ENCODE data around the gene BRSK2.
A peak's percentile ranks its signal among the peaks of the same experiment; 100 is the strongest.
"Not testable (repeated sequence)": the region's sequence is repeated elsewhere in the genome, so short reads cannot be mapped to it uniquely, and the experiment has no call there.

BRSK2 gene

DNA sequence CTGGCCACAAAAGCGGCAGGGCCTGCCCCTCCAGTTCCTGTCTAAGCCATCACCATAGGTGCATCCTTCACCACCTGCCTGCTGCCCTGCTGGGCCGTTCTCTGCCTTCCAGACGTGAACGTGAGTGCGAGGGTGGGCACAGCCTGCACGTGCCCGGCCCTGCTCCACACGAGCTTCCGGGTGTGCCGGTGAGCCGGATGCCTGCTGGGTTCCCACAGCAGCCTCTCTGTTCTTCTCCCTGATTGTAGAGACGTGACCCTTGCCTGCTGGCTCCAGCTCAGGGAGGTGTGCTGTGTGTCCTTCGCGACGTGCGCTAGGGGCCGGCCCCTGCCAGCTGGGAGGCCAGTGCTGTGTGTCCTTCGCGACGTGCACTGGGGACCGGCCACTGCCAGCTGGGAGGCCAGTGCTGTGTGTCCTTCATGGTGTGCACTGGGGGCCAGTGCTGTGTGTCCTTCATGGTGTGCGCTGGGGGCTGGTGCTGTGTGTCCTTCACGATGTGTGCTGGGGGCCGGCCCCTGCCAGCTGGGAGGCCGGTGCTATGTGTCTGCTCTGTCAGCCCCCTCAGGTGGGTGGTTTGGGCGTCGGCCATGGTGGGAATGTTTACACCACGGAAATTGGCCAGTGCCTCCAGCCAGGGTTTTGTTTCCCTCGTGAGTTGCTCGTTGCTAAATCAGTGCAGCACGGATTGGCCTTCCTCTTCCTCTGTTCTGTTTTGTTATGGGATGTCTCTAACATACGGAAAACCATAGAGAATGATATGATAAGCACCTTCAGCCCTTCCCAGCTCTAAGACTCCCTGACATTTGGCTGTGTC is 35.4 kb upstream of the BRSK2 start:
- DNase-seq (ENCODE audit: low read depth, low spot score), result no peak

DNA sequence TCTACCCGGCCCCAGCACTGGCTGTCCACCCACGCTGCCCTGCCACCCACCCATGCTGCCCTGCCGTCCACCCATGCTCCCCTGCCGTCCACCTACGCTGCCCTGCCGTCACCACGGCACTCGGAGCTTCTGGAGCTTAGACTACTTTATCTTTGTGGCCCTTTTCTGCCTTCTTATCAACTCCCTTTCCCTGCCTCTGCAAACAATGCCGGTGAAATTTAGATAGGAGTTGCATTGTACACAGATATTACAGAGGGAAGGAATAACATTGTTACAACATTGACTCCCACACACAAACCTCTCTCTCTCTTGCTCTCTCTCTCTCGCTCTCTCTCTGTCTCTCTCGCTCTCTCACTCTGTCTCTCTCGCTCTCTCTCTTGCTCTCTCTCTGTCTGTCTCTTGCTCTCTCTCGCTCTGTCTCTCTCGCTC is 33.7 kb upstream of the BRSK2 start:
- no peak for DNase-seq (ENCODE audit: low read depth, low spot score)

DNA sequence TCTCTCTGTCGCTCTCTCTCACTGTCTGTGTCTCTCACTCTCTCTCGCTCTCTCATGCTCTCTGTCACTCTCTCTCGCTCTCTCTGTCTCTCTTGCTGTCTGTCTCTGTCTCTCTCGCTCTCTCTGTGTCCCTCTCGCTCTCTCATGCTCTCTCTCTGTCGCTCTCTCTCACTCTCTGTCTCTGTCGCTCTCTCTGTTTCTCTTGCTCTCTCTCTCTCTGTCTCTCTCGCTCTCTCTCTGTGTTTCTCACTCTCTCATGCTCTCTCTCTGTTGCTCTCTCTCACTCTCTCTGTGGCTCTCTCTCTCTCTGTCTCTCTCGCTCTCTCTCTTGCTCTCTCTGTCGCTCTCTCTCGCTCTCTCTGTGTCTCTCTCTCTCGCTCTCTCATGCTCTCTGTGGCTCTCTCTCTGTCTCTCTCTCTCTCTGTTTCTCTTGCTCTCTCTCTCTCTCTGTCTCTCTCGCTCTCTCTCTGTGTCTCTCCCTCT is 33.2 kb upstream of the BRSK2 start:
- DNase-seq (ENCODE audit: low read depth, low spot score), result no peak

DNA sequence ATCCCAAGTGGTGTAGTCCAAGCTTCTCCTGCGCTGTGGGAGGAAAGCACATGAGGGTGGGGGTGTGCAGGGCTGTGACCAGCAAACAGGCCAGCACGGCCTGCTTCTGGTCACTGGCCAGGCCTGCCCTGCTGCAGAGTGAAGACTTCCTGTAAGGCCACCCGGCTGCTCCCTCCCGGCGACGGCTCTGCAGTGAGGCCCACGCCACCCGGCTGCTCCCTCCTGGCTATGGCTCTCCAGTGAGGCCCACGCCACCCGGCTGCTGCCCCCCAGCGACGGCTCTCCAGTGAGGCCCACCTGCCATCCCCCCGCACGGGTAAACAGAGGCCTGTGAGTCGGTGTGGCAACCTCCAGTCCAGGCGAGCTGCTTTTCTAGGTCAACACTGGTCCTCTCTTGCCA is 31.4 kb upstream of the BRSK2 start:
- no peak for DNase-seq (ENCODE audit: low read depth, low spot score)

DNA sequence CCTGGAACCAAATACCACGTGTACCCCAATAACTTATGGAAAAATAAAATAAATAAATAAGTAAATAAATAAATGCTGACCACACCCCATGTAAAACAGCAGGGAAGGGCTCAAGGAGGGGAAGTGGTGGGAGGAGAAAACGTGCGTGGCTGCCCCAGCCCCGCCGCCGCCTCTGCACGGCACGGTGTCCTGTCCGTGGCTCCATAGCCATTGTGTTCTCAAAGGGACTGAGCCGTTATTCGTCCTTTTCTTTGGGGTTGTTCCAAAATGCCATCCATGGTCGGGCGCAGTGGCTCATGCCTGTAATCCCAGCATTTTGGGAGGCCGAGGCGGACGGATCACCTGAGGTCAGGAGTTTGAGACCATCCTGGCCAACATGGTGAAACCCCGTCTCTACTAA is 30.8 kb upstream of the BRSK2 start:
- not testable (repeated sequence) for DNase-seq (ENCODE audit: low read depth, low spot score)

DNA sequence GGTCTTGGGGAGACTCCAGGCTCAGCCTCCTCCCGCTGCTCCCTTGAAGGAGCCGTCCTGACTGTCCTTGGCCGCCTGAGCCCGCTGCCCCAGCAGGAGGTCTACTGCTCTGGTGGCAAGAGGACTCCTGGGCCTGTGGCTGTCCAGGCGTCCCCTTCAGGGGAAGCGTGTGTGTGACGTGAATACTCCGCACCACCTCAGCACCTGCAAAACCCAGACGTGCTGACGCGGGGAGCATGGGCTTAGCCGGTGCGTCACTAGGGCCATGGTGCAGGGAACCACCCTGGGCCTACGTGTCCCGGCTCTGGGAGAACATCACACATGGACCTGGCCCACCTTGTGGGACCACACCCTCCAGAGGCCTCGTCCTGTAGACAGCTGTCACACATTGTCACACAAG is 30.2 kb upstream of the BRSK2 start:
- DNase-seq (ENCODE audit: low read depth, low spot score), result no peak

DNA sequence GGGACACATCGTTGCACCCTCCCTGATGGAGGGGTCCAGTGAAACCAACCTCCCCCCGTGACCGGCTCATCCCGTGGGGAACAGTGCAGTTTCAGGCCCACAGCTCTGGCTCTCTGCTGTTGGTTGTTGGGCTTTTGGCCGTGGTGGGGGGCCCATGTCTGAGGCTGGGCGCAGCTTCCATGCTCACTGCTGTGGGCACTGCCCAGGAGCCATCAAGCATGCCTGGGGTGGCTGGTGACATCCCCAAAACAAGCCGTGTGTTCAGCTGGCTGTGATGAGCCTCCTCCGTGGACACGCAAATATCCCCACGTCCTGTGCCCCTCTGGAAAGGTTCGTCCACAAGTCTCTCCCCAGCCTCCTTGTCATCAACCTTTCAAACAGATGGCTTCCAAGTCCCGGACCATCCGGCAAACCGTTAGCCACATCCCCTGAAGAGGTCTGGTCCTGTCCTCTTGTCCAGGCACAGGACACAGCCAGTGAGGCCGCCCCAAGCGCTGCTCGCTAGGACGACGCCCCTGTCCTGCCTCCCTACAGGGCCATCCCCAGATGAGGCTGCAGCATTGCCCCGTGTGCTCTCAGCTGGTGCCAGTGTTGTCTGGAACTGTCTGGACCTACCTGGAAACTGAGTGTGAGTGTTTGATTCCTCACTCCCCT is 29.4 kb upstream of the BRSK2 start:
- DNase-seq (ENCODE audit: low read depth, low spot score), result no peak

DNA sequence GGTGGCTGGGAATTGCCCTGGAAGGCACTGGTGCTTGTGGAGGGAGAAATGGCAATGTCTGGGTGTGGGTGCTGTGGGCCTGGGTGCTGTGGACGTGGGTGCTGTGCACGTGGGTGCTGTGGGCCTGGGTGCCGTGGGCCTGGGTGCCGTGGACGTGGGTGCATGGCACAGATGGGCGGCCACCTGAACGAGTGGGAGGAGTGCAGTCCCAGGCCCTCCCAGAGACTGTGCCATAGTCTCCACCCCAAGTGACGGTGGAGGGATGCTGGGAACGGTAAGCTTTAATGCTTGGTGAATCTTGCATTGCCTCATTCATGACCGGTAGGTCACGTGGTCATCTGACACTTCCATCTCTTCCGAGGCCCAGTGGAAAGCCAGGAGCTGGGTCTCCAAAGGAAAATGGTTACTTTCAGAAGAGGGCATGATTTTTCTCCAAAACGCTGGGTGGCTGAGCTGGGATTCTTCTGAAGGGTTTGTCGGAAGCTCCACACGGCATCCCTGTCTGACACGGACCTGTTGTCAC is 28.8 kb upstream of the BRSK2 start:
- no peak for DNase-seq (ENCODE audit: low read depth, low spot score)

DNA sequence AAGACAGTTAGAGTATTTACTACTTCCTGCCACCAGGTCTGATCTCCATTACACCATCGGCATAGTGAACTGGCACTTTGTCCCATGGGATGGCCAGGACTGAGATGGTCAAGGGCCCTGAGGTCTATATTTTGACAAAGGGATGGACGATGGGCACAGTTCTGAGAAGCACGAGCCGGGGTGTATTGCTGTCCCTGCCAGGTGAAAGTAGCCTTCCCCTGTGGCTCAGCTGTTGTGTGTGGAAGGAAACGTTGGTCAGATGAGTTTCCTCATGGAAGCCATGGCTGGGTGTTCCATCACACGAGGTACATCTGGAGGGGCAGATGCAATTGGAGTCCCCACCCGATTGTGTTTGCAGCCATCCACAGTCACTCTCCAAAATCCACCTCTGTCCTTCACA is 27.9 kb upstream of the BRSK2 start:
- DNase-seq (ENCODE audit: low read depth, low spot score), result no peak

DNA sequence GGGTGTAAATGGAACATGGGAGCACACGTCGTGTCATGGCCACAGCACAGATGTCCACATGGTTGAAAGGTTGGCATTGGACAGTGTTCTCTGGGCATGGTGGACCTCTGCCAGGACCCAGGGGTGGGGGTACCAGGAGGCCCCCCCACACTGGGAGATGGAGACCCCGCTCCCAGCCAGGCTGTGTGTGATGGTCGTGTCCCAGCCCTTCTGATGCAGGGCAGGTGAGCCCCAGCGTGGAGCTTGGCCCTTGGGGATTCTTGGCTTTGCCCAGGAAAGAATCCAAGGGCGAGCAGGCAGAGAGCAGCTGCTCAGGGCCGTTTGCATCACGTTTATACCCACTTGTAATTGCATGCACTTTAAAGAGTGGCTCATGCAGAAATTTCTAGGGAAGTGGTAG is 22.0 kb upstream of the BRSK2 start:
- DNase-seq (ENCODE audit: low read depth, low spot score), result no peak

DNA sequence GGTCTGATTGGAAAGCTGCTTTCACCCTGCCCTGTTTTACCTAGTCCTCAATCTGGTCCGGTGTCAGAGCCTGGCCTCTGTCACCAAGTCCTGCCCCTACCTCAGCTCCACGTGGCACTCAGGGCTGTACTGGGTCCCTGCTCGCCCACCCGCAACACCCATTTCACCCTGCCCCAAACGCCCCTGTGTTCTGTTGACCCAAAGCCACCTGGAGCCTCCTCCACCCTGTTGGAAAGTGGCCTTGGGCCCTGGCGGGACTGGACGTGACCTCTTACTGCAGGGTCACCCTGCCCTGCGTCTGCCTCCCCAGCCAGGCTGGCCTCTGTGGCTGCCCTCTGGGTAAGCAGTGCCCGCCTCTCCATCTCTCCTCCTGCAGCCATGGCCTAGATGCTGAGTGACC is 21.5 kb upstream of the BRSK2 start:
- no peak for DNase-seq (ENCODE audit: low read depth, low spot score)

DNA sequence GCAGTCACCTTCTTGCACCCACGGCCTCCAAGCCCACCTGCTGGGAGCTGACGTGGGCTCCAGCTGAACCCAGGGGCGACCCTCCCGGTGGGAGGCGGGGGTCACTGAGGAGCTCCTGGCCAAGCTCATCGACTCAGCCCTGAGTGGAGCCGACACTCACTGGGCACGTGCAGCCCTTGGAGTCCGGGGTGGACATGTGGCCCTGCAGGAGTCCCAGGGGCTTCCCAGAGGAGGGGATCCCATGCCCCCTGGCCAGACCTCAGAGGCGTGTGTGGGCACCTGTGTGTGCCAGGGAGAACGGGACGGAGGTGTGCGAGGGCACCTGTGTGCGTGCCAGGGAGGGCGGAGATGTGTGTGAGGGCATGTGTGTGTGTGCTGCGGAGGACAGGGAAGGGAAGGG is 20.8 kb upstream of the BRSK2 start:
- DNase-seq (ENCODE audit: low read depth, low spot score), result no peak

DNA sequence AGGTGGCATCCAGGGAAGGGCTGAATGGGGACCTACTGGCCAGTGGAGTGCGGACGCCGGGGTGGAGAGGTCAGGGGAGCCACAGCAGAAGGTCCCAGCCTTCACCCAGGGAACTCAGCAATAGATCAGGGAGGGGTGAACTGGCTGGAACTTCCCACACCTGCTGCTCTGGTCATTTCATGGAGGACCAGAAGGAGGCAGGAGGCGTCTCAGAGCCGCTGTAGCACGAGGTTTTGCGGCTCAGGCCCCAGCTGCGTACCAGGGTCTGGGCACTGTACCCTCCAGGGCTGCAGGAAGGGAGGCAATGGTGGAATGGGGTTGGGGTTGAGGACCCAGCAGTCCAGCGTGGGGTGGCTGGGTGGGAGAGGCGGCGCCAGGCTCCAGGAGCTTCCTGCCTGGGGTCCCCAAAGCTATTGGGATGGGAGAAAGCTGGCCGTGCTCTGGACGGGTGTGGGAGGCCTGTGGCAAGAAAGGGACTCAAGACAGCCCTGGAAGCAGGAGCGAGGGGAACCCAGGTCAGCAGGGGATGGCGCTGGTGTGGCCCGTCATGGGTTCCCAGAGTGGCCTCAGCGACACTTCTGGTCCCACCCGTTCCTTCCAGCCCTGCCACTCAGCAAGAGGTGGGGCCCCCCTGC is 20.2 kb upstream of the BRSK2 start:
- DNase-seq (ENCODE audit: low read depth, low spot score), result no peak

DNA sequence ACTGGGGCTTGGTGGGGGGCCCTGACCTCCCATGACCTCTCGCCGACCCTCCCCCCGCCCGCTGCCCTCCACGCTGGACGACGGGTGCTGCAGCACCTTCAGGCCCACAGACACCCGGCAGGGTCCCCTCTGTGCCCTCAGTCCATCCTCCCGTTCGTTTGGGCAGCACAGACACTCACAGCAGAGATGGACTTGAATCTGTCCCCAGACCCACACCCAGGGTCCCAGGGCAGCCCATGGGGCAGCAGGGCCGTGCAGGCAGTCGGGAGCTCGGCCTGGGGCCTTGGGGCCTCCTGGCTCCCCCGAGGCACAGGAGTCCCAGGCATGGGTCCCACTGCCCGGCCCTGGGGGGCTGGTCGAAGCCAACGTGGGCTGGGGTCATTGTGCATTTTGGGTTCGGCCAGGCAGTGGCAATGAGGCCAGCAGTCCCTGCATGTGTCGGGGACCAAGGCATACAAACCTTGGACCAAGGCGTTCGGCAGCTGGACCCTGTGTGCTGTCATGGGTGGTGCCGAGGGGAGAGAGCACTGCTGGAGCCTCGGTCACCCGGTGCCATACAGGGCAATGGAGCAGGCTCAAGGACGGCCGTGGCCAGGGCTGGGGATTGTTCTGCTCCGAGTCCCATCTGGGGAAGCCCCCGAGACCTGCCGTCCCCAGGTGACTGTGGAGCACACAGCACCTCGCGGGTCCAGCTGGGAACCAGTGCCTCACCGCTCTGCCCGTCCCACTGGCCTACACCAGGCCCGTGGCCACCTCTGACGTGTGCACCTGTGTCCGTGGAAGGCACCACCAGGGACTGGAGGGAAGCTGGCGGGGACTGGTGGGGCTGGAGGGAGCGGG is 19.3 kb upstream of the BRSK2 start:
- DNase-seq (ENCODE audit: low read depth, low spot score), result no peak

DNA sequence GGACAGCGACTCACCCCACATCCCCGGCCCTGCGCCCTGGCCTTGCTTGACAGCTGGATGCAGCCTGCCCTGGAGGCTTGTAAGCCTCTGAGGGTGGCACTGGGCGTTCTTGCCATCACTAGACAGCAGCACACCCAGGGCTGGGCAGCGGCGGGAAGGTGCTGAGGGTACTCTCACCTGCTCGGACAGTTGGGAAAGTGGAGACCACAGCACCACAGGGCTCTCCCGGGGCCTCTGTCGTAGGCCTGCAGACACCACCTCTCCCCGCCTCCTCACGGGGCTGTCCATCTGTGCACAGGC is 18.8 kb upstream of the BRSK2 start:
- DNase-seq (ENCODE audit: low read depth, low spot score), result no peak

DNA sequence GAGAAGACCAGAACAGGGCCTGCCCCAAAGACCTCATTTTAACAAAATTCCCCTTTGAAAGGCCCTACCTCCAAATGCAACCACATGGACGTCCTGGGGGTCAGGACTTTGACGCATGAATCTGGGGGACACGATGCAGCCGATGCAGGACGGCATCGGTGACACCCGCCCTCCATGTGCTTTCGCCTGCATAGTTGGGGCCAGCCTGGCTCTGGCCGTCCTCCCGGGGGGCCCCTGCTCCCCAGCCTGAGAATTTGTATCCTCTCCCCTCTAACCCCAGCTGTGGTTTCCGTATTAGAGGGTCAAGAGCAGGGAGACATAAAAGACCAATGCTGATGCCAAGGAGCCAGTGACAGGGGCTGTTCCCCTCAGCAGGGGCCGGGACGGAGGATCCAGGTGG is 18.4 kb upstream of the BRSK2 start:
- DNase-seq (ENCODE audit: low read depth, low spot score), result no peak

DNA sequence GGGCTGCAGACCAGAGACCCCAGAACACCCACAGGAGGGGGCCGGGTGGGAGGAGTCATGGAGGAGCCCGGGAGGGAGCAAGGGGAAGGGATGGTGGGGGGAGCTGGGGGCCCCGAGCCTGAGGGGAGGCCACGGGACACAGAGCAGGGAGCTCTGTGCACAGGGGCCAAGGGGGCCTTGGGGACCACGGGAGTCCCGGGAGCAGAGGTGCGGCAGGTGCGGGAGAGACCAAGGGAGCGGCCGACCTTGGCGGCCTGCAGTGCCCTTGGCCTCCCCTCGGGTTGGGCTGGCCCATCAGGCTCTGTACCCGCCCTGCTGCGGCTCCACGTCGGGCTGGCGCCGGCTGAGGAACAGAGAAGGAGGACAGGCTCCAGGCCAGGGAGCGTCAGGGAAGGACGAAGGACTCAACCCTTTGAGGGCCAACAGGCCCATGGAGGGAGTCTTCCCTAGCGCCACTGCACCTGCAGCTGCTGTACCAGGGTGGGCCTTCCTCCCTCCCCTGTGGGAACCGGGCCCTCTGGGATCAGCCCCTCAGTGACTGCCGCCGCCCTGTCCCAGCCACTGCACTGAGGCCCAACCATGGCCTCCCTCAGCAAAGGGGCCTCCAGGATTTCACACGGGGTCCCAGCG is 17.8 kb upstream of the BRSK2 start:
- DNase-seq (ENCODE audit: low read depth, low spot score), result no peak

DNA sequence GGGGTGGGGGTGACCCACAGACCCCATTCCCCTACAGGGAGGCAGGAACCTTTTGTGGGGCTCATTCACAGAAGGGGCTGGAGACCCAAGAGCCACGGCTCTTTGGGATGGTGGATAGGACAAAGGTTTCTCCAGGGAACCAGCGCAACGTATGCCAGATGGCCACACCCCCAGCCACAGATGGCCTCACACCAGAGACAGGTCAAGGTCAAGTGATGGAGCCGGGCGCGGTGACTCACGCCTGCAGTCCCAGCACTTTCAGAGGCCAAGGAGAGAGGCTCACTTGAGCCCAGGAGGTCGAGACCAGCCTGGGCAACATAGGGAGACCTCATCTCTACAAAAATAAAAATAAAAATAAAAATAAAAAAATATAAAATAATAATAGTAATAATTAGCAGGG is 17.1 kb upstream of the BRSK2 start:
- no peak for DNase-seq (ENCODE audit: low read depth, low spot score)

DNA sequence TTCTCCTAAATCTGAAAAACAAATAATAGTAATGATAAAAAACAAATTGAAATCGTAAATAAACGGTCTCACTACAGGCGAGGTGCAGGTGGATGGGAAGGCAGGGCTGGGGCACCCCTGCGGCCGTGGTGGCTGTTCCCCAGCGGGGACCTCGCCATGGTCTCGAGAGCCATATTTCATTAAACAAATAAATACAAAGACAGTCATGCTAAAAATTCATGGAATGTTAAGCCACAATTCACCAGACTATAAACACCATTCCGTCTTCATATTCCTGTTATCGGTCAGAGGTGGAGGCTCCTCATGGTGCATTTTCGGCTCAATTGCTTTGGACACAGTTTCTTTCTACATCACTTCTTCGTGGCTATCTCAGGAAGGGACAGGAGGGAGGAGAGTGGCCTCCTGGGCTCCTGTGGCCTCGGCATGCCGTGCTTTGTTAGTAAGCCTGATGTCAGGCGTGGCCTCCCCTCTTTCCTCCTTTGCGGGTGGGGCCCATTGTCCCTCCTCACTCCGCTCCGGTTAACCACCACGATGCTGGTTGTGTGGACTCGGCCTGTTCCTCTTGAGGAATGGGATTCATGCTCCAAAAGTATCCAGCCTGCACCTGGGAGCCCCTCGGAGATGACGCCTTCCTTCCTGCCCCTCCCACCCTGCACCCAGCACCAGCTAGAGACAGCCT is 16.1 kb upstream of the BRSK2 start:
- peak; percentile 46 for DNase-seq (ENCODE audit: low read depth, low spot score)

DNA sequence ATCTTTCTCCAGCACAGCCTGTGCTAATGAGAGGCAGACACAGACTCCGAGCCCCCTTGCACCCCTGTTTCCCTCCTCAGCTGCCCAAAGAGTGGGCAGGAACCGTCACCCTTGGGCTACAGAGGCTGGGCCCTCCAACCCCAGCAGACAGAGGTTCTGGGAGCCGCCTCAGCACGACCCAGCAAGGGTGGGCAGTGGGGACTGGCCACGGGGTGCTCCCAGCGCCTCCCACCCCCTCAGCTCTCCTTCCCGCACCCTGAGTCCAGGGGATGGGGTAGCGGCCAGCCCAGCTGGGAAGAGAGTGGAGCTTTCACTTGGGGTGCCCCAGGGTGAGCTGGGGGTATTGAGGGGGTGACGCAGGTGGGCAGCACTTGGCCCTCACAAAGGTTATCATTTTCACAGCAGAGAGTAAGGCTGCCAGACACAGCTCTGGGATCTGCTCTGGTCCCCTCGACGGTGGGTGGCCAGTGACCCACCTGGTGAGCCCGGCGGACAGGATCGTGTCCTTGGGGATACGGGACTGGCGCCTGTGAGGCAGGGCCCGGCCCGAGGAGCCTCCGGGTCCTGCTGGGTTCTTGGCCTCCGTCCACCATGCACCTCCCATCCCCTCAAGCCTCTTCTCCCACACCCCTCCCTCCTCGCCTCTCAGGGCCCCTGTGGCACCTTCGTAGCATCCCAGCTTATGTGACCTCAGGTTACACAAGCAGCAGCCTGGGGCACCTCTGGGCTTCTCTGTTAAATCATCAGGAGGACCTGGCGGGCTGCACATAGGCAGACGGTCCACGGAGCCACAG is 14.4 kb upstream of the BRSK2 start:
- no peak for DNase-seq (ENCODE audit: low read depth, low spot score)
